NCI-H2196 treated with DMSO at 0.1 percent for 48 hours (cell line): Measurements from ENCODE around the gene PCDHGB5.
A peak's percentile ranks its signal among the peaks of the same experiment; 100 is the strongest.
"Not testable (repeated sequence)": the region's sequence is repeated elsewhere in the genome, so short reads cannot be mapped to it uniquely, and the experiment has no call there.

Experiments used
- DNase-seq: peaks from one replicate; lab custom pipeline; 2025; ENCODE audit not compliant: unreplicated experiment; lab: John Stamatoyannopoulos, UW

Gene PCDHGB5

DNA sequence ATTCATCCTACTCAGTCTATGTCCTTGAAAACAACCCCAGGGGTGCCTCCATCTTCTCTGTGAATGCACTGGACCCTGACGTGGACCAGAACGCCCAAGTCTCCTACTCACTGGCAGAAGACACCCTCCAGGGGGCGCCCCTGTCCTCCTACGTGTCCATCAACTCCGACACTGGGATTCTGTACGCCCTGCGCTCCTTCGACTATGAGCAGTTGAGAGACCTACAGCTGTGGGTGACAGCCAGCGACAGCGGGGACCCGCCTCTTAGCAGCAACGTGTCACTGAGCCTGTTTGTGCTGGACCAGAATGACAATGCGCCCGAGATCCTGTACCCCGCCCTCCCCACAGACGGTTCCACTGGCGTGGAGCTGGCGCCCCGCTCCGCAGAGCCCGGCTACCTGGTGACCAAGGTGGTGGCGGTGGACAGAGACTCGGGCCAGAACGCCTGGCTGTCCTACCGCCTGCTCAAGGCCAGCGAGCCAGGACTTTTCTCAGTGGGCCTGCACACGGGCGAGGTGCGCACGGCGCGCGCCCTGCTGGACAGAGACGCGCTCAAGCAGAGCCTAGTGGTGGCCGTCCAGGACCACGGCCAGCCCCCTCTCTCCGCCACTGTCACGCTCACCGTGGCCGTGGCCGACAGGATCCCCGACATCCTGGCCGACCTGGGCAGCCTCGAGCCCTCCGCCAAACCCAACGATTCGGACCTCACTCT is 22.1 kb upstream of the PCDHGB5 start:
- not testable (repeated sequence) for DNase-seq

GRCh38 chr5:141382469-141383294 is 15.1 kb upstream of the PCDHGB5 start, which contains the start of gene PCDHGA7:
PCDHGA7 (plus strand) TSS chr5:141382742; CDS start chr5:141382900, 158 bp downstream.
- DNase-seq = no peak

- DNase-seq = no peak
Observed at GRCh38 chr5:141383345-141383744, 14.4 kb upstream of the PCDHGB5 start.

- DNase-seq = no peak
Observed at GRCh38 chr5:141384471-141385267, 13.1 kb upstream of the PCDHGB5 start.

DNA sequence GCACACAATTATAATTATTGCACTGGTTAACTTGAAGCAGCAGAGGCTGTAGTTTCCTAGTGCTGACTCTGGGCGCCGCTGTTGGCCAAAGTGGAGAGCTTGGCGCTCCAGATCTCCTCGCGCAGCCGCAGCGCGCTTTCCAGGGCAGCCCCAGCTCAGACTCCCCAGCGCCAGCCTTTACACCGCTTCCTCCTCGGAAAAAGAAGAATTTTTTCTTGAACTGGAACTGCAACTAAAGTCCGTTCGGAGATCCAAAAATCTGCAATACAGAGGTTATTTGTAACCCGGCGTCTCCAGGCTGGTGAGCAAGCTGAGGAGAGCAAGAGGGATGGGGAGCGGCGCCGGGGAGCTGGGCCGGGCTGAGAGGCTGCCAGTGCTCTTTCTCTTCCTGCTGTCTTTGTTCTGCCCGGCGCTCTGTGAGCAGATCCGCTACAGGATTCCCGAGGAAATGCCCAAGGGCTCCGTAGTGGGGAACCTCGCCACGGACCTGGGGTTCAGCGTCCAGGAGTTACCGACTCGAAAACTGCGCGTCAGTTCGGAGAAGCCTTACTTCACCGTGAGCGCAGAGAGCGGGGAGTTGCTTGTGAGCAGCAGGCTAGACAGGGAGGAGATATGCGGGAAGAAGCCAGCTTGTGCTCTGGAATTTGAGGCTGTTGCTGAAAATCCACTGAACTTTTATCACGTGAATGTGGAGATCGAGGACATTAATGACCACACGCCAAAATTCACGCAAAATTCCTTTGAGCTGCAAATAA is 10.0 kb upstream of the PCDHGB5 start, which contains the start of gene PCDHGB4:
Gene PCDHGB4 (plus strand): TSS at position 142 of the 755 bp plus-strand sequence. CDS start 187 bp downstream, at position 329.
- not testable (repeated sequence) for DNase-seq

DNA sequence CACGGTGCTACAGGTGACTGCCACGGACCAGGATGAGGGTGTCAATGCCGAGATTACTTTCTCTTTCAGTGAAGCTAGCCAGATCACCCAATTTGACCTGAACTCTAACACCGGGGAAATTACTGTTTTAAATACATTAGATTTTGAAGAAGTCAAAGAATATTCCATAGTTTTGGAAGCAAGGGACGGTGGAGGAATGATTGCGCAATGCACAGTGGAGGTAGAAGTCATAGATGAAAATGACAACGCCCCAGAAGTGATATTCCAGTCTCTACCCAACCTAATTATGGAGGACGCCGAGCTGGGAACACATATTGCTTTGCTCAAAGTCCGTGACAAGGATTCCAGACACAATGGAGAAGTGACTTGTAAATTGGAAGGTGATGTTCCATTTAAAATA is 9.1 kb upstream of the PCDHGB5 start:
- no peak for DNase-seq

DNA sequence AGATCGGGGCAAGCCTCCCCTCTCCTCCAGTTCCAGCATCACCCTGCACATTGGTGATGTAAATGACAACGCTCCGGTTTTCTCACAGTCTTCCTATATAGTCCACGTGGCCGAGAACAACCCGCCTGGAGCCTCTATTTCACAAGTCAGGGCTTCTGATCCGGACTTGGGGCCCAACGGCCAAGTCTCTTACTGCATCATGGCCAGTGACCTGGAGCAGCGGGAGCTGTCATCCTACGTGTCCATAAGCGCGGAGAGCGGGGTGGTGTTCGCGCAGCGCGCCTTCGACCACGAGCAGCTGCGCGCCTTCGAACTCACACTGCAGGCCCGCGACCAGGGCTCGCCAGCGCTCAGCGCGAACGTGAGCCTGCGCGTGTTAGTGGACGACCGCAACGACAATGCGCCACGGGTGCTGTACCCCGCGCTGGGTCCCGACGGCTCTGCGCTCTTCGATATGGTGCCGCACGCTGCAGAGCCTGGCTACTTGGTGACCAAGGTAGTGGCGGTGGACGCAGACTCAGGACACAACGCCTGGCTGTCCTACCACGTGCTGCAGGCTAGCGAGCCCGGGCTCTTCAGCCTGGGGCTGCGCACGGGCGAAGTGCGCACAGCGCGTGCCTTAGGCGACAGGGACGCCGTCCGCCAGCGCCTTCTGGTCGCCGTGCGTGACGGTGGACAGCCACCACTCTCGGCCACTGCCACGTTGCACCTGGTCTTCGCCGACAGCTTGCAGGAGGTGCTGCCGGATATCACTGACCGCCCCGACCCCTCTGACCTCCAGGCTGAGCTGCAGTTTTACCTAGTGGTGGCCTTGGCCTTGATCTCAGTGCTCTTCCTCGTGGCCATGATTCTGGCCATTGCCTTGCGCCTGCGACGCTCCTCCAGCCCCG is 8.3 kb upstream of the PCDHGB5 start:
- no peak for DNase-seq

DNA sequence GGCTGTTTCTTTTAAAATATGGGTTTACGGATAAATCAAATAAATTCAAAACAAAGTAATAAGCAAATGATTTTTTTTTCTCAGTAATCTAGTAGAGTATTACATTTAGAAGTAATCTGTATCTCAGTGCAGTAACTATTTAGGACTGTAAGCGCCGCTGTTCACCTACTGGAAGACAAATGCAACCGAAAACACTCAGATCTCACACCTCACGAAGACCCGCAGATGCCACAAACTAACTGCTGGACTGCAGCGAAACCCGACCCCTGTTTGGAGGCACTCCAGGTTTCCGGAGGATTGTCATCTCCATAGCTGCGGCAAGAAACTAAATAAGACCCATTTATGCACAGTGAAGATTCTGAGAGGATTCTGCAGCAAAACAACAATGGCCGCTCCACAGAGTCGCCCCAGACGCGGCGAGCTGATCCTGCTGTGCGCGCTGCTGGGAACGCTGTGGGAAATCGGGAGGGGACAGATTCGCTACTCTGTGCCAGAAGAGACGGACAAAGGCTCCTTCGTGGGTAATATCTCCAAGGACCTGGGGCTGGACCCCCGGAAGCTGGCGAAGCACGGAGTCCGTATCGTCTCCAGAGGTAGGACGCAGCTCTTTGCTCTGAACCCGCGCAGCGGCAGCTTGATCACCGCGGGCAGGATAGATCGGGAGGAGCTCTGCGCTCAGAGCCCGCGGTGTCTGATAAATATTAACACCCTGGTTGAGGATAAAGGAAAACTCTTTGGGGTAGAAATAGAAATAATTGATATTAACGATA is 5.1 kb upstream of the PCDHGB5 start, which contains the start of gene PCDHGA8:
Gene PCDHGA8 (plus strand): TSS at position 205 of the 770 bp plus-strand sequence. CDS start 181 bp downstream, at position 386.
- no peak for DNase-seq

GRCh38 chr5:141393267-141393666 is 4.5 kb upstream of the PCDHGB5 start:
- no peak for DNase-seq

DNA sequence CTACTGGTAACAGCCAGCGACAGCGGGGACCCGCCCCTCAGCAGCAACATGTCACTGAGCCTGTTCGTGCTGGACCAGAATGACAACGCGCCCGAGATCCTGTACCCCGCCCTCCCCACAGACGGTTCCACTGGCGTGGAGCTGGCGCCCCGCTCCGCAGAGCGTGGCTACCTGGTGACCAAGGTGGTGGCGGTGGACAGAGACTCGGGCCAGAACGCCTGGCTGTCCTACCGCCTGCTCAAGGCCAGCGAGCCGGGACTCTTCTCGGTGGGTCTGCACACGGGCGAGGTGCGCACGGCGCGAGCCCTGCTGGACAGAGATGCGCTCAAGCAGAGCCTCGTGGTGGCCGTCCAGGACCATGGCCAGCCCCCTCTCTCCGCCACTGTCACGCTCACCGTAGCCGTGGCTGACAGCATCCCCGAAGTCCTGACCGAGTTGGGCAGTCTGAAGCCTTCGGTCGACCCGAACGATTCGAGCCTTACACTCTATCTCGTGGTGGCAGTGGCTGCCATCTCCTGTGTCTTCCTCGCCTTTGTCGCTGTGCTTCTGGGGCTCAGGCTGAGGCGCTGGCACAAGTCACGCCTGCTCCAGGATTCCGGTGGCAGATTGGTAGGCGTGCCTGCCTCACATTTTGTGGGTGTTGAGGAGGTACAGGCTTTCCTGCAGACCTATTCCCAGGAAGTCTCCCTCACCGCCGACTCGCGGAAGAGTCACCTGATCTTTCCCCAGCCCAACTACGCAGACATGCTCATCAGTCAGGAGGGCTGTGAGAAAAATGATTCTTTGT is 3.2 kb upstream of the PCDHGB5 start:
- not testable (repeated sequence) for DNase-seq

DNA sequence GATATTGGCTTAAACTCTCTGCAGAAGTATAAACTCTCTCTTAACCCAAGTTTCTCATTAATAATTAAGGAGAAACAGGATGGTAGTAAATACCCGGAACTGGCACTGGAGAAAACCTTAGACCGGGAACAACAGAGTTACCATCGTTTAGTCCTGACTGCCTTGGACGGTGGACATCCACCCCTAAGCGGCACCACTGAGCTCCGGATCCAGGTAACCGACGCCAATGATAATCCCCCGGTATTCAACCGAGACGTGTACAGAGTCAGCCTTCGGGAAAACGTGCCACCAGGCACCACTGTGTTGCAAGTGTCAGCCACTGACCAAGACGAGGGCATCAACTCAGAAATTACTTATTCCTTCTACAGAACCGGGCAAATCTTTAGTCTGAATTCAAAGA is 861 bp downstream of the PCDHGB5 start:
- DNase-seq = no peak

GRCh38 chr5:141399555-141400258 is 2.0 kb downstream of the PCDHGB5 start:
- no peak for DNase-seq

GRCh38 chr5:141402553-141403243 is 5.0 kb downstream of the PCDHGB5 start, which contains the start of gene PCDHGA9:
PCDHGA9 (plus strand) TSS chr5:141402778; CDS start chr5:141402953, 175 bp downstream.
- DNase-seq = no peak

- no peak for DNase-seq
Observed at GRCh38 chr5:141403387-141403786, 5.6 kb downstream of the PCDHGB5 start.

- peak; percentile 70 for DNase-seq
Observed at GRCh38 chr5:141407790-141408505, 10.2 kb downstream of the PCDHGB5 start, which contains the start of gene PCDHGB6. PCDHGB6 (plus strand) TSS chr5:141408021; CDS start chr5:141408203, 182 bp downstream.
